ENCODE results near the gene RNF183. TPM values are rescaled to one million over a fixed set of nuclear protein-coding genes. Genes with fewer than 3 reads are reported as not detected.

Gene RNF183
- total RNA-seq, 2 donors from 2014 or later = not detected

- DNase-seq = no peak
- no peak overlapping the region for H3K4me3 ChIP-seq
- H3K27me3 ChIP-seq = no peaks in the 10 kb centered on the region
- WGBS, 2 donors = 31 to 53% methylated on average over 3 of the region's 3 CpGs
- intact Hi-C loops (cut with DNase I) = loop anchor here (5.0 kb wide), 1 partner anchor 97 kb away; no protein-coding TSS in a partner anchor
- no peaks in the 10 kb centered on the region for H3K36me3 ChIP-seq (replicated peaks in 1 of 2; ENCODE audit: insufficient read depth in 1 of 2, low read depth in 2 of 2)
- ATAC-seq = no peak
- no peak for TF ChIP-seq POLR2A (IDR thresholded peaks at IDR 0.05)
- no peaks in the 10 kb centered on the region for H3K9me3 ChIP-seq
- no peak overlapping the region for H3K27ac ChIP-seq
- no peaks in the 10 kb centered on the region for H3K4me1 ChIP-seq
These were observed 7.4 kb upstream of the RNF183 start for GRCh38 chr9:113310538-113310937.

DNA sequence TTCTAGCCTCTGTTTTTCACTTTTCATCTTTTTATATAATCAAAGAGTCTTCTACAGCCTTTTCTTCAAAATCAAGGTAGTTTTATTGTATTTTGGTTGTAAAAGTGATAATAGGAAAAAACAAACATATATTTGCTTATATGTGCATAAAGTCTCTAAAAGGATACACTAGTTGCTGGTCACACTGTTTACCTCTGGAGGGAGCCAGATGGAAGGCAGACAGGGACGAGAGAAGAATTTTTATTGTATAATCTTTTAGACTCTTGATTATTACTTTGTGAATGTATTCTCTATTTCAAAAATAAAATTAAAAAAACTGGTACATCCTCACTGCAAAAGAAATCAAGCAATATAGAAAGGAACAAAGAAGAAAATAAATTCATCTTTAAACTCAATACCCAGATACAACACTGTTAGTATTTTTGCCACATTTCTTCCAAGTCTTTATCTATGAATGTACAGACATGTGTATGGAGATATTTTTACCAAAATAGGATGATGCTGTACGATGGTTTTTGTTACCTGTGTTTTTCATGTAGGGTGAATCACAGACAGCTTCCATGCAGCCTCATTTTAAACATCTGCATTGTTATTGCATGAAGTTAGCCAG lies 6.1 kb upstream of the RNF183 start:
- H3K36me3 ChIP-seq (replicated peaks in 1 of 2; ENCODE audit: insufficient read depth in 1 of 2, low read depth in 2 of 2) = no peaks in the 10 kb centered on the region
- no peak for TF ChIP-seq POLR2A (IDR thresholded peaks at IDR 0.05)
- TF ChIP-seq, protein P1, sequence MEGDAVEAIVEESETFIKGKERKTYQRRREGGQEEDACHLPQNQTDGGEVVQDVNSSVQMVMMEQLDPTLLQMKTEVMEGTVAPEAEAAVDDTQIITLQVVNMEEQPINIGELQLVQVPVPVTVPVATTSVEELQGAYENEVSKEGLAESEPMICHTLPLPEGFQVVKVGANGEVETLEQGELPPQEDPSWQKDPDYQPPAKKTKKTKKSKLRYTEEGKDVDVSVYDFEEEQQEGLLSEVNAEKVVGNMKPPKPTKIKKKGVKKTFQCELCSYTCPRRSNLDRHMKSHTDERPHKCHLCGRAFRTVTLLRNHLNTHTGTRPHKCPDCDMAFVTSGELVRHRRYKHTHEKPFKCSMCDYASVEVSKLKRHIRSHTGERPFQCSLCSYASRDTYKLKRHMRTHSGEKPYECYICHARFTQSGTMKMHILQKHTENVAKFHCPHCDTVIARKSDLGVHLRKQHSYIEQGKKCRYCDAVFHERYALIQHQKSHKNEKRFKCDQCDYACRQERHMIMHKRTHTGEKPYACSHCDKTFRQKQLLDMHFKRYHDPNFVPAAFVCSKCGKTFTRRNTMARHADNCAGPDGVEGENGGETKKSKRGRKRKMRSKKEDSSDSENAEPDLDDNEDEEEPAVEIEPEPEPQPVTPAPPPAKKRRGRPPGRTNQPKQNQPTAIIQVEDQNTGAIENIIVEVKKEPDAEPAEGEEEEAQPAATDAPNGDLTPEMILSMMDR (IDR thresholded peaks at IDR 0.05) = peak; percentile 36 to 83 (median 67)
- intact Hi-C loops (cut with DNase I) = no loop called here
- DNase-seq (peak; percentile 40 to 59 (median 54)), ATAC-seq (no peak)
- H3K27ac ChIP-seq = no peak overlapping the region
- no peaks in the 10 kb centered on the region for H3K4me1 ChIP-seq
- H3K27me3 ChIP-seq = no peaks in the 10 kb centered on the region
- 3 to 4% methylated on average over 2 of the region's 2 CpGs for WGBS, 2 donors
- no peaks in the 10 kb centered on the region for H3K9me3 ChIP-seq
- no peak overlapping the region for H3K4me3 ChIP-seq

DNA sequence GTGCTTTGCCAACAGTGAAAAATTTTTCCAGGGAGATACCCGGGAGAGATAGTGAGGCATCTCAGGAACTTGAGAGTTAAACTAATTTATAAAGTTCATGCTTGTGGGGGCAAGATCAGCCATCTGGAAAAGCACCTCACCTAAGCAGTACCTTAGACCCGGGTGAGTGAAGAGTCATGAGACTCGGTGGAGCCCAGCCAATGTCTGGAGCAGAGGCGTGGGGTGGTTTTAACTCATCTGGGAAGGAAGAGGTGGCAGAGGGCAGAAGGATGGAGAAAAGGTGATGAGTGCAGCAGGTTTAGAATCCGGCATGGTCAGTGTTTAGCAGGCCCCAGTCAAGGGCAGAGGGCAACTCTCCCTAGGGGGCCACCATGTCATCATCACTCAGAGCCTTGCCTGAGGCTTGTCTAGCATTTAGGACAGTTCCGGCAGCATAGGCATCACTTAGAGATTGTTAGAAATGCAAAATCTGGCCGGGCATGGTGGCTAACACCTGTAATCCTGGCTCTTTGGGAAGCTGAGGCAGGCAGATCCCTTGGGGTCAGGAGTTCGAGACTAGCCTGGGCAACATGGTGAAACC lies 4.3 kb upstream of the RNF183 start:
- TF ChIP-seq, protein P1 (IDR thresholded peaks at IDR 0.05) = no peak
- no peak for TF ChIP-seq POLR2A (IDR thresholded peaks at IDR 0.05)

GRCh38 chr9:113306566-113306965 lies 3.4 kb upstream of the RNF183 start:
- no peak for DNase-seq
- Histone ChIP-seq H3K4me1 (no peaks in the 10 kb centered on the region), H3K4me3 (no peak overlapping the region), H3K27ac (no peak overlapping the region), H3K36me3 (replicated peaks in 1 of 2; ENCODE audit: insufficient read depth in 1 of 2, low read depth in 2 of 2) (no peaks in the 10 kb centered on the region), H3K9me3 (no peaks in the 10 kb centered on the region), H3K27me3 (no peaks in the 10 kb centered on the region)
- no peak for ATAC-seq
- WGBS, 2 donors = 54 to 78% methylated on average over 1 of the region's 1 CpG
- TF ChIP-seq, protein P1 (IDR thresholded peaks at IDR 0.05) = no peak
- TF ChIP-seq POLR2A (IDR thresholded peaks at IDR 0.05) = no peak
- intact Hi-C loops (cut with DNase I) = no loop called here

More for the DNA sequence above, 4.3 kb upstream of the RNF183 start:
- H3K27me3 ChIP-seq = no peaks in the 10 kb centered on the region
- no peak for DNase-seq
- H3K9me3 ChIP-seq = no peaks in the 10 kb centered on the region
- H3K36me3 ChIP-seq (replicated peaks in 1 of 2; ENCODE audit: insufficient read depth in 1 of 2, low read depth in 2 of 2) = no peaks in the 10 kb centered on the region
- H3K27ac ChIP-seq = no peak overlapping the region
- 51 to 53% methylated on average over 7 to 8 of the region's 8 CpGs for WGBS, 2 donors
- no peak for ATAC-seq
- H3K4me1 ChIP-seq = no peaks in the 10 kb centered on the region
- intact Hi-C loops (cut with DNase I) = no loop called here
- H3K4me3 ChIP-seq = no peak overlapping the region

DNA sequence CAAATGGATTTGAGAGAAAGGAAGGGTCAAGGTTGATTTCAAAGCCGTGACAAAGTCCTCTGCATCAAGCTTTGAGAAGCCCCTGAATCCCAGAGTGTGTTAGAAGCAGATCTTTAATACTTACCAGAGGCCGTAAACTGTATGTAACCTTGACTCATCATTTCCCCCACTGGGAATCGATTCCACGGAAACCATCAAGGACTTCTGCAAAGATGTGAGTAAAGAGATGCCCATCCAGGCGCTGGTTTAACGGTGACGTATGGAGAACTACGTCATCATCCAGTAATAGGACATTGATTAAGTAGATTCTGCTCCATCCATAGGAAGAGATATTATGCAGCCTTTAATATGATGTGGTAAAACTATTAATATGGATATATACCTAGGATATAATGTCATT lies 1.6 kb downstream of the RNF183 start:
- intact Hi-C loops (cut with DNase I) = no loop called here
- Histone ChIP-seq H3K36me3 (replicated peaks in 1 of 2; ENCODE audit: insufficient read depth in 1 of 2, low read depth in 2 of 2) (no peaks in the 10 kb centered on the region), H3K4me1 (peaks cover 8% of the 10 kb centered on the region), H3K4me3 (no peak overlapping the region), H3K27ac (no peak overlapping the region), H3K9me3 (no peaks in the 10 kb centered on the region), H3K27me3 (no peaks in the 10 kb centered on the region)
- TF ChIP-seq, protein P1 (IDR thresholded peaks at IDR 0.05) = no peak
- no peak for TF ChIP-seq POLR2A (IDR thresholded peaks at IDR 0.05)
- DNase-seq (no peak), ATAC-seq (no peak)
- WGBS, 2 donors = 69 to 83% methylated on average over 8 of the region's 8 CpGs

Measured in body of pancreas (tissue), 4 donors.